Heart left ventricle (tissue), 13 donors: ENCODE measurements around the gene HDAC4.

Source experiments
- CTCF ChIP-seq, 12 donors: fragments of 200-600 bp; sonication (generic) in 4 of 12; IDR thresholded peaks; one replicate each; pipeline versions ENCODE4 v1.5.0 to v1.8.0; 2018 to 2022; ENCODE audit warnings: antibody characterized with exemption in 12 of 12, mild to moderate bottlenecking in 5 of 12
- POLR2A ChIP-seq, 2 donors: fragments of 450-650 bp; IDR thresholded peaks; one replicate each; pipeline ENCODE4 v1.6.1; 2017; ENCODE audit warnings: antibody characterized with exemption in 2 of 2, mild to moderate bottlenecking in 2 of 2, moderate library complexity in 2 of 2
- donor health status: ischemic (EF 13 %, LVEDD 7.1; RV severe dilation, severe dysfunction).
- donor health status: DM: no; HTN: yes; CAD: no.
- donor health status: DM: no; HTN: no; CAD: no.
- donor health status: ischemic (EF 25% LVEDD 6.9; RV normal size, moderate dysfunction).
- donor health status: ischemic (EF 25% LVEDD 5.7; RV mildly dilated, moderate dysfunction).
- donor health status: ischemic (EF 35%, LVEDD 5.7; RV mildly dilated, moderate dysfunction).
- donor health status: nonischemic (EF 11% LVEDD 7.7; RV severe dilation, severe dysfunction).
- donor health status: DM: yes; HTN: yes; CAD: no.
- donor health status: PGD.
- donor health status: ischemic (EF 29% LVEDD 5.4; RV normal size, mild dysfunction).
- donor health status: nonischemic (EF 23%, LVEDD 6.1; RV moderate dilation, normal function).

- TF ChIP-seq CTCF (IDR thresholded peaks at IDR 0.05) (no peak), POLR2A (IDR thresholded peaks at IDR 0.05) (no peak)
Measured at GRCh38 chr2:239142806-239143205, 258.0 kb downstream of the HDAC4 start.
